IMR-90 (cell line): ENCODE data around the gene PPM1D.

Source experiments
- CTCF ChIP-seq: conservative IDR thresholded peaks from 2 replicates; pipeline ENCODE4 v1.5.1; 2012; ENCODE audit warnings: mild to moderate bottlenecking, low read depth, low read length, improper control_type of control experiment
- ELK1 ChIP-seq: fragments of 150-350 bp; IDR thresholded peaks from 2 replicates; pipeline ENCODE4 v1.6.1; 2016; ENCODE audit warnings: low read depth, mild to moderate bottlenecking, low read length, moderate library complexity, borderline replicate concordance
- FOS ChIP-seq: fragments of 150-350 bp; IDR thresholded peaks from 2 replicates; pipeline ENCODE4 v1.6.1; 2016; ENCODE audit warnings: low read depth, low read length
- MAFK ChIP-seq: IDR thresholded peaks from 2 replicates; pipeline ENCODE4 v1.6.1; 2012; ENCODE audit warnings: low read depth, low read length, improper control_type of control experiment
- MXI1 ChIP-seq: IDR thresholded peaks from 2 replicates; pipeline ENCODE4 v1.6.1; 2012; ENCODE audit warnings: low read depth, mild to moderate bottlenecking, low read length, moderate library complexity, borderline replicate concordance
- NFE2L2 ChIP-seq: fragments of 150-350 bp; IDR thresholded peaks from 2 replicates; pipeline ENCODE4 v1.6.1; 2016; ENCODE audit warnings: low read depth, mild to moderate bottlenecking, low read length
- POLR2A ChIP-seq: IDR thresholded peaks from 2 replicates; pipeline ENCODE4 v1.6.1; 2012; ENCODE audit warnings: mild to moderate bottlenecking, low read depth, low read length
- RAD21 ChIP-seq: IDR thresholded peaks from 2 replicates; pipeline ENCODE4 v1.6.1; 2012; ENCODE audit warnings: low read length, improper control_type of control experiment
- SMC3 ChIP-seq: fragments of 150-350 bp; IDR thresholded peaks from 2 replicates; pipeline ENCODE4 v1.6.1; 2016; ENCODE audit warnings: low read depth, mild to moderate bottlenecking, antibody characterized with exemption, low read length, moderate library complexity

GRCh38 chr17:60713608-60714007, 113.6 kb downstream of the PPM1D start:
- TF ChIP-seq SMC3, result no peak
- TF ChIP-seq POLR2A, result no peak
- TF ChIP-seq CTCF, result no peak
- TF ChIP-seq MAFK, result no peak
- no peak for TF ChIP-seq RAD21
- no peak for TF ChIP-seq ELK1
- no peak for TF ChIP-seq MXI1
- TF ChIP-seq NFE2L2, result no peak
- no peak for TF ChIP-seq FOS
